Measurements from ENCODE around the gene C6orf118. TPM values are rescaled to one million over a fixed set of nuclear protein-coding genes. Genes with fewer than 3 reads are reported as not detected.

The C6orf118 gene
- total RNA-seq, 1 donor from 2014 or later = 2.2 TPM

GRCh38 chr6:165300422-165300936, 8.9 kb downstream of the C6orf118 start:
- no peak overlapping the region for H3K27ac ChIP-seq
- peaks cover 40% of the 10 kb centered on the region for H3K4me1 Mint-ChIP-seq

GRCh38 chr6:165298875-165299274, 10.5 kb downstream of the C6orf118 start:
- no peaks in the 10 kb centered on the region for H3K27me3 ChIP-seq
- no peak overlapping the region for H3K27ac ChIP-seq
- H4K20me1 ChIP-seq (ENCODE audit: low read depth) = no peaks in the 10 kb centered on the region
- H2AFZ ChIP-seq (replicated peaks) = no peak overlapping the region
- H3K36me3 ChIP-seq = no peaks in the 10 kb centered on the region
- Mint-ChIP-seq H3K9me3 (peaks cover 15% of the 10 kb centered on the region), H3K36me3 (peaks cover 48% of the 10 kb centered on the region), H3K4me3 (no peak overlapping the region), H3K27me3 (ENCODE audit: insufficient read depth, low read depth) (peaks cover 4% of the 10 kb centered on the region), H3K4me1 (peaks cover 40% of the 10 kb centered on the region), H3K27ac (peak overlapping the region; percentile 67)
- H3K79me2 ChIP-seq (ENCODE audit: low read depth) = no peaks in the 10 kb centered on the region
- H3K4me1 ChIP-seq = peaks cover 11% of the 10 kb centered on the region
- H3K4me2 ChIP-seq = no peak overlapping the region
- H3F3A ChIP-seq (ENCODE audit: low read depth) = no peaks in the 10 kb centered on the region
- no peak for DNase-seq (ENCODE audit: low spot score)
- no peaks in the 10 kb centered on the region for H3K9me3 ChIP-seq (ENCODE audit: low read depth)
- no peak overlapping the region for H3K9ac ChIP-seq
- TF ChIP-seq CTCF (IDR thresholded peaks at IDR 0.05) (no peak), EZH2phosphoT487 (IDR thresholded peaks at IDR 0.05) (no peak), EZH2 (IDR thresholded peaks at IDR 0.05) (no peak)
- H3K4me3 ChIP-seq = no peak overlapping the region

More at GRCh38 chr6:165300422-165300936, 8.9 kb downstream of the C6orf118 start:
- H3K9me3 ChIP-seq (ENCODE audit: low read depth) = no peaks in the 10 kb centered on the region
- no peak overlapping the region for H3K4me2 ChIP-seq
- TF ChIP-seq CTCF (IDR thresholded peaks at IDR 0.05) (no peak), EZH2 (IDR thresholded peaks at IDR 0.05) (no peak)
- no peak overlapping the region for H3K4me3 ChIP-seq
- H3K36me3 ChIP-seq = no peaks in the 10 kb centered on the region
- no peak for DNase-seq (ENCODE audit: low spot score)
- Mint-ChIP-seq H3K4me3 (peak overlapping the region; percentile 50), H3K36me3 (peaks cover 43% of the 10 kb centered on the region), H3K9me3 (peaks cover 15% of the 10 kb centered on the region), H3K27me3 (ENCODE audit: insufficient read depth, low read depth) (peaks cover 4% of the 10 kb centered on the region), H3K27ac (peak overlapping the region; percentile 50)
- H2AFZ ChIP-seq (replicated peaks) = no peak overlapping the region
- H3K4me1 ChIP-seq = peaks cover 11% of the 10 kb centered on the region
- H3K9ac ChIP-seq = no peak overlapping the region
- no peaks in the 10 kb centered on the region for H4K20me1 ChIP-seq (ENCODE audit: low read depth)
- no peaks in the 10 kb centered on the region for H3K79me2 ChIP-seq (ENCODE audit: low read depth)
- H3K27me3 ChIP-seq = no peaks in the 10 kb centered on the region
- no peaks in the 10 kb centered on the region for H3F3A ChIP-seq (ENCODE audit: low read depth)

DNA sequence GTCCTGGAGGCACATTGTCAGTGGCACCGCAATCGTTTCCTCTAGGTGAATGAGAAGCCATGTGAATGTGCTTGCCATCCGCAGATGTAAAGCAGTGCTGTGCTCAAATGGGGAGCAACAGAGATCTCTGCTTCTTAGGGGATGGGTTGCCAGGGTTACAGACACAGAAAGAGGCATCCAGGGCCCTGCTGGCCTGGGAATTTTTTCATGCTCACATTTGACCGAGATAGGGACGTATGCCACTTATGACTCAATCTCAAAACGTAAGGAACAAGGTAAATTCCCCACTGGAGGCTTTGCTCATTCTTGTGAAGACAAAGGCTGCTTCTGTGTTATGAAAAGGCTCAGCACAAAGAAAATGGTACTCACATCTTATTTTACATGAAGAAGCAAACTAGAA, 11.0 kb downstream of the C6orf118 start:
- Histone ChIP-seq H3K4me3 (no peak overlapping the region), H3K27ac (no peak overlapping the region), H4K20me1 (ENCODE audit: low read depth) (no peaks in the 10 kb centered on the region), H3K4me1 (peaks cover 11% of the 10 kb centered on the region), H3K4me2 (no peak overlapping the region), H2AFZ (replicated peaks) (no peak overlapping the region), H3K9ac (no peak overlapping the region), H3K36me3 (no peaks in the 10 kb centered on the region), H3K27me3 (no peaks in the 10 kb centered on the region), H3K9me3 (ENCODE audit: low read depth) (no peaks in the 10 kb centered on the region), H3K79me2 (ENCODE audit: low read depth) (no peaks in the 10 kb centered on the region), H3F3A (ENCODE audit: low read depth) (no peaks in the 10 kb centered on the region)
- H3K36me3 Mint-ChIP-seq = peaks cover 48% of the 10 kb centered on the region
- H3K27ac Mint-ChIP-seq = no peak overlapping the region
- no peak overlapping the region for H3K4me3 Mint-ChIP-seq
- peaks cover 40% of the 10 kb centered on the region for H3K4me1 Mint-ChIP-seq
- TF ChIP-seq EZH2 (IDR thresholded peaks at IDR 0.05) = no peak
- TF ChIP-seq CTCF (IDR thresholded peaks at IDR 0.05) = no peak
- TF ChIP-seq EZH2phosphoT487 (IDR thresholded peaks at IDR 0.05) = no peak
- H3K9me3 Mint-ChIP-seq = peaks cover 15% of the 10 kb centered on the region
- H3K27me3 Mint-ChIP-seq (ENCODE audit: insufficient read depth, low read depth) = peaks cover 4% of the 10 kb centered on the region
- DNase-seq (ENCODE audit: low spot score) = no peak
